HG02981 (cell line): Measurements from ENCODE around the gene OR10J1.

Source experiments
- ATAC-seq: cut with Tn5 transposase; IDR thresholded peaks from one replicate; pipeline ENCODE4 v1.9.1; 2021; ENCODE audit warnings: mild to moderate bottlenecking, moderate library complexity; ENCODE audit not compliant: unreplicated experiment

Gene OR10J1

GRCh38 chr1:159483501-159483900, 44.0 kb downstream of the OR10J1 start:
- no peak for ATAC-seq
